GM18907 (cell line): ENCODE results near the gene STAT6.
"Not testable (repeated sequence)": the region's sequence is repeated elsewhere in the genome, so short reads cannot be mapped to it uniquely, and the experiment has no call there.

Experiments
- ATAC-seq: cut with Tn5 transposase; IDR thresholded peaks from one replicate; pipeline ENCODE4 v1.9.1; 2021; ENCODE audit warnings: mild to moderate bottlenecking, moderate library complexity; ENCODE audit not compliant: unreplicated experiment

Gene STAT6

DNA sequence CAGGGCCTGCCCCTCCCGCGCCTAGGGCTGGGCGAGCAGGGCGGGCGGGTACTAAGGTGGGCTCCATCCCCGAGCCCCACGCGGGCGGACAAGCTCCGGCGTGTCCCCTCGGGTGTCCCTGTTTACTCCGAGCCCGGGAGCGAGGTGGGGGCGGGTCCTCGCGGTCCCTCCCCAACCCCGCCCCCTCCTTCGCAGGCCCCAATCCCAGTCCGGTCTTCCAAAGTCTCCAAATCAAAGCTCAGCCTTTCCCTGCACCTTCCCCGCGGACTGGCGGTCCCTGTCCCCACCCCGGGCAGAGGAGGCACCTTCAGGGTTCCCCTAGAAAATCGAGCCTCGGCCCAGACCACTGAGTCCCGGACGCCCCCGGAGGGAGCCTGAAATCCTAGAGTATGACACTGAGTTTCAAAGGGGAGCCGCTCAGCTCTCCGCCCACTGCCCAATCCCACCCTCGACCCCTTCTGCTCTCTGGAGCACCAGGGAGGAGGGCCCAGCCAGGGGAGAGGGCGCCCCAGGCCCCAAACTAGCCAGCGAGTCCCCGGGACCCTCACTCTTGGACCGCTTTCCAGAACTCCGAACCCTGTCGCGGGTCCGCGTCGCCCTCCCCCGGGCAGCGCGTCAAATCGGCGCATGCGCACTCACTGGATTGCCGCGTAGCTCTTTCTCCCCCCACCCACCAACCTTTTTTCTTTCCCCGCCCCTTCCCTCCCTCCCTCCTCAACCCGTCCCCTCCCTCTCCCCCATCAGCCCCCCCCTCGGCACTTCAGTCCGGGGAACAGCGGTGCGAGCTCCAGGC, 16.8 kb upstream of the STAT6 start, which contains the start of gene LRP1:
Gene LRP1 (plus strand): TSS at position 758 of the 793 bp plus-strand sequence. CDS start 482 bp downstream, outside the sequence.
- ATAC-seq = no peak

DNA sequence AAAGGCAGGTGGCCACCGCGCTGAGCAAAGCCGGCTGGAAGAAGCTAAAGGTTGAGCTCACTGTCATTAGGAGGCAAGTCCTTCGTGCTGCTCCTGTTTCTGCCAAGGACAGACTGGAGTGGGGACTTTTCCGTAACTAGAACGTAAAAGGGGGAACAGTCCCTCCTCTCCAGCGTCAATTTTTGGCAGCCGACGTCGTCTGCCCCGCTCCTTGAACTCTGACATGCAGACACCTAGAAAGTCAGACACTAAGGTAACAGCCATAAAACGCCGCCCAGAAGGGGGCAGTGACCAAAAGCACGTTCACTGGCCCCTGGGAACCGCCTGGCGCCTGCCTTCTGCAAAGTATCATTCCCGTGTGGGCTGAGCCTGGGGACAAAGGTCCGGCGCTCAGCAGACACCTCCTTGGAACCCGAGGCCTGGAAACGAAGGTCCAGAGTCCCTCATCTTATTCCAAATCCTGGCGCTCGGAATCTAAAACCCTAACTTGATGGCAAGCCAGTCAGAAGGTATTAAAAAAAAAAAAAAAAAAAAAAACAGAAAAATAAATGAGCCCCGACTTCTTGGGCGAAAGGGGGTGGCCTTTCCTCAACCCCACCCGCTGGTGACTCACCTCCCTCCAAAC, 16.1 kb upstream of the STAT6 start:
- ATAC-seq = no peak

DNA sequence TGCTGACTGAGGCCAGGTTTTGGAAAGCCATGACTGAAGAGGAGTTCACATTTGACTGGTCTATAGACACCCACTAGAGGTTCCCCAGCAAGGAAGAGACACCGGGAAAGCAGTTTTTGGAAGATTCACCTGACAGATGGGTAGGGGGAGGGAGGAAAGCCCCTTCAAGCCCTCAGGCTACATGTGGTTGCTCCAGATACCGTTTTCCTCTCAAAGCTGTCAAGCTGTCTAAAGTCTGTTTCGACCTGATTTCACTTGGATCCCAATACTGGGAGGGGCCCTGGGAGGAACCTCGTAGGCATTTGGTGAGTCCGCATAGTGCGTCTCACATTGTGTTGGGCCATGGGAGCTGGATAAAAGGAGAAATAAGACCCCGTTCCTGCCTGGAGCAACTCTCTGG, 15.4 kb upstream of the STAT6 start:
- no peak for ATAC-seq

DNA sequence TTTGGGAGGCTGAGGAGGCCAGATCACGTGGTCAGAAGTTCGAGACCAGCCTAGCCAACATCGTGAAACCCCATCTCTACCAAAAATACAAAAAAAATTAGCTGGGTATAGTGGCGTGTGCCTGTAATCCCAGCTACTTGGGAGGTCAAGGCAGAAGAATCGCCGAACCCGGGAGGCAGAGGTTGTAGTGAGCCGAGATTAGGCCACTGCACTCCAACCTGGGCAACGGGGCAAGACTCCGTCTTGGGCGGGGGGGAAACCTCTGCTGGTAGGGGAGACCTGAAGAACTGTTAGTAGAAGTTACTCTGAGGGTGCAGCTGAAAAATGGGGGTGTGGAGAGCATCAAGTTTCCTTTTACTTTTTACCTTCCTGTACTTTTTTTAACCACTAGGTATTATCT, 14.9 kb upstream of the STAT6 start:
- no peak for ATAC-seq

DNA sequence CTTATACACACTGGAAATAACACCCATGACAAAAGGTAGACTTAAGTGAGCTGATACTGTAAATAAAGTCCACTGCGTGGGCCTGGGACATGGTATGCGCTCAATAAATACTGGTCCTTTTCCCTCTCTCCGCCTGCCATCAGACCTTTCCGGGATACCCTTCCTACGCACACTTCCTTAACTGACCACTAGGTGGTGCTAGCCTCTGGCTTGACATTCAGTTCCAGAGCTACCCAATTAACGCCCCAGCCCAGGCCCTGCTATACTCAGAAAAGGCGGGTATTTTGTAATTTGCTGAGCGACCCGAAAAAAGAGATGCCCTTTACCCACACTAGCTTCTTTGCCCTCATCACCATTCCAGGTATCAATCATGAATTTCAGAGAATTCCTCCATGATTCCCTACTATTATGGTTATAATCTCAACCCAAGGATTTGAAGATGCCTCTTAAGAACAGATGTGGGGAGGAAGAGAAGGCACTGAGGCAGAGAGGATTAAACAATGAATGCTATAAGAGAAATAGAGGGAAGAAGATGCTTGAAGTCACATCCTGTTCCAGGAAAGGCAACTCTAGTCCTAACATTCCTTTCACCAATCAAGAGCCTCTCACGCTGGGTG, 13.2 kb upstream of the STAT6 start:
- peak; percentile 42 for ATAC-seq

DNA sequence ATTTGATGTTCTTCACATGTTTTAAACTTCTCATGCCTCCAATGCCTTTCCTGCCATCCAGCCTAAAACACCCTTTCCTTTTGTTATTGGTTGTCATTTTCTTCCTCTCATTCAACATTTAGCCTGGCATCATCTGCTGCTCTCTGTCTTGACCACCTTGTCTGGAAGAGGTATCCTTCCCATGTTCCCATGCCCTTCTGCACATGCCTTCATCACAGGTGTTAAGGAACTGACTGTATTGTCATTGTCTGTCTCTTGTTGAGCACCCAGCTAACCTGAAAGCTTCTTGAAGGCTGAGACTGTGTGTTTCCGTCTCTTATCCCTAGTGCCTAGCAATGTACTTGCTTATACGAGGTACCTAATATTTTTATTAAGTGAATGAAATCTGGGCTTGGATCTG, 12.7 kb upstream of the STAT6 start:
- no peak for ATAC-seq

DNA sequence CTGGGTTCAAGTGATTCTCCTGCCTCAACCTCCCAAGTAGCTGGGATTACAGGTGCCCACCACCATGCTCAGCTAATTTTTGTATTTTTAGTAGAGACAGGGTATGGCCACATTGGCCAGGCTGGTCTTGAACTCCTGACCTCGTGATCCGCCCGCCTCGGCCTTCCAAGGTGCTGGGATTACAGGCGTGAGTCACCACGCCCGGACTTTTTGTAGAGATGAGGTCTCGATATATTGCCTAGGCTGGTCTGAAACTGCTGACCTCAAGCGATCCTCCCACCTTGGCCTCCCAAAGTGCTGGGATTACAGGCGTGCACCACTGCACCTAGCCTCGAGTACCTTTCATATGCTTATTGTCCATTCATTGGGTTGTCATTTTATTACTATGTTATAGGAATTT, 9.6 kb upstream of the STAT6 start:
- ATAC-seq = not testable (repeated sequence)

DNA sequence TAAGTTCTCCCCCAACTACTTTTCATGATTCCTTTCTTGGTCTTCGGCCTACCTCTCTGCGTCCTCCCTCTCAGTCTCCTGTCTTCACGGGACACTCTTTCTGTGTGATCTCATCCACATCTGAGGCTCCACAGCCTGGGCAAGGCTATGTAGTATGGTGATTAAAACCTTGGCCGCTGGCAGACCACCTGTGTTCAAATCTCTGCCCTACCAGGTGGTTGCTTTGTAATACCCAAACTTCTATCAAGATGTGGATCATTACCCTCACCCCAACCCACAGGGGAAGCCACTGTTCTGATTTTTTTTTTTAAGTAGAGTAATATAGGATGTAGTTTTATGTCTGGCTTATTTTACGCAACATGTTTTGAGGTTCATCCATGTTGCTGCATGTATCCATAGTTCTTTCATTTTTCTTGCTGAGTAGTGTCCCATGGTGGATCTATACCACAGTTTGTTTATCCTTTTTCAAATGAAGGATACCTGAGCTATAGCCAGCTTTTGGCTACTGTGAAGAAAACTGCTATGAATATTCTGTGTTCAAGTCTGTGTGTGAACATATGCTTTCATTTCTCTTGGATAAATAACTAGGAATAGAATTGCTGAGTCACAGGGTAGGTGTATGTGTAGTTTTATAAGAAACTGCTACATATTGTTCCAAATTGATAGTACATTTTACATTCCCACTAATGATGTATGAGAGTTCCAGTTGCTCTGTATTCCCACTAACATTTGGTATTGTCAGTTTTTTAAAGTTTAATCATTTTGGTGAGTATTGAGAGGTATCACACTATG, 8.3 kb upstream of the STAT6 start:
- ATAC-seq = no peak

DNA sequence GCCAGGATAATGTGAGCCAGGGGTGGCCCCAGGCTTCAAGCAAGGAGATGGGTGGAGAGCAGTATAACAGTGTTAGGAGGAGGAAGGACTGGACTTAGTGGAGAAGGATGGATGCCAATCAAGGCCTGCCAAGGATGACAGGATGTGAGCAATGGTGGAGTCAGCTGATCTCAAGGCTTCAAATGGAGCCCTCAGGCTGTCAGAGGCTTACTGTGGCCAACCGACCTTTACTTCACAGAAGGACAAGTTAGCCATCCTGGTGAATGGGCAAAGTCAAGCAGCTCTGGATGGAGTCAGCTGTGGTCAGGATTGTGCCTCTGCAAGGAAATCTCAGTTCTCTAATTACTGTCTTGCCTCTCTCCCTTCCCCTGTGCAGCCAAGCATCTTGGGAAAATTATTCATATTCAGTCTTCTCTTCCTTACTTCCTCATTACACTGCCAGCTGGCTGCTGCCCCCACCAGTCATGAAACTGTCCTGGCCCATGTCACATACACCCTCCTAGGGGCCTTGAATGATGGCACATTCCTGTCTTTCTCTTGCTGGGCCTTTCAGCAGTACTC, 7.6 kb upstream of the STAT6 start:
- no peak for ATAC-seq

DNA sequence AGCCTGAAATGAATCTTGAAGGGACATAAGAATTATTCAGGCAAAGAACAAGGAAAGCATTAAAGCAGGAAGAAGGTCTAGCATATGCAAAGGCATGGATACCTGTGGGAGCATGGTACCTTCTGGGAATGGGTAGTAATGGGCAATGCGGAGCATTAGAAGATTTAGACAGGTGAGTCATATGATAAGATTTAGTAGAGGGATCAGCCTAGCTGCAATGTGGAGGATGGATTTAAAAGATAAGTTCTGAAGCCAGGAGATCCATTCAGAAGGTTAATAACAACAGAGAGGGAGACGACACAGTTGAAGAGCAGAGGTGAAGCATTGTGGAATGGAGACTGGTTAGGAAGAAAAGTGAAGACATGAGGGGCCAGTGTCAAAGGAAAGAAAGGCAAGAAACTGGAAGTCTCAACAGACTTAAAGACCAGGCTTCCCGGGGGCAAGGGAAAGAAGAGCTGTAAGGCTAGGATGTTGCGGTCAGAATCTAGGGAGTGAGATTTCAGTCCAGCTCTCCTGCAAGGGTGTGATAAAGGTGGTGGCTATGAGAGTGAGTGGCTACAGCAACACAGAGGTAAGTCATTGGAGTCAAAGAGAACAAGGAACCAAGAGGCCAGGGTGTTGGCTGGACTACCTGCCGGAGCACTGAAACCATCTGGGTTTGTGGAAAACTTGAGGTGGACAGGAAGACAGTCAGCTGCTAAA, 5.6 kb upstream of the STAT6 start:
- no peak for ATAC-seq

DNA sequence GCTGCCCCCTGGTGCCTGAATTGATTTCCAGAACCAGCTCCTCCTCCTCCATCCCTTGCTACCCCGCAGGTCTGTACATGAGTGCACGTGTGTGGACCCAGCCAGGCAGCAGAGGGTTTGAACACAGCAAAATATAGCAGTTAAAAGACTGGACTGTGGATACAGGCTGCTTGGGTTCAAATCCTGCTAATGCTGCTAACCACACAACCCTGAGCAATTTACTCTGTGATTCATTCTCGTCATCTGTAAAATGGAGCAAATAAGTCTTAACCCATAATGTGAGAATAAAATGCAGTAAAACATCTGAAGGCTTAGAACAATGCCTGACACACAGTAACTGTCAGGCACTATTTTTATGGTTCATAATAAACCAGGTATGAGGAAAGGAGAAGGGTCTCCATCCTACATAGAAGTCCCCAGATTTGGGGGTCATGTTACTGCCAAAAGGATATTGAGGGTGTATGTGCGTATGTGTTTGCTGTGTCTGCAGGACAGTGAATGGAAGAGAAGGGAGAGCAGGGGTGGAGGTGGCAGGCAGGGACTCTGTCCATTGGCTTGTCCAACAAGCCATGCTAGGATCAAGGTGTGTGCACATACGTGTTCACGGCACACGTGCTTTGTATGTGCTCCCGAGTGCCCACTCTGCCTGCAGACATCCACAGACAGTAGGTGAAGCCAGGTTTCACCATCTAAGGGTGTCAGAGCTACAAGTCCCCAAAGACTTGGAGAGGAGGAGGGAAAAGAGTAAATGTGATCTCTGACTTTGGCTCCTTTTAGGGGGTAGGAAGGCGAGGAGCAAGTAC, 1.5 kb upstream of the STAT6 start:
- peak; percentile 65 for ATAC-seq

DNA sequence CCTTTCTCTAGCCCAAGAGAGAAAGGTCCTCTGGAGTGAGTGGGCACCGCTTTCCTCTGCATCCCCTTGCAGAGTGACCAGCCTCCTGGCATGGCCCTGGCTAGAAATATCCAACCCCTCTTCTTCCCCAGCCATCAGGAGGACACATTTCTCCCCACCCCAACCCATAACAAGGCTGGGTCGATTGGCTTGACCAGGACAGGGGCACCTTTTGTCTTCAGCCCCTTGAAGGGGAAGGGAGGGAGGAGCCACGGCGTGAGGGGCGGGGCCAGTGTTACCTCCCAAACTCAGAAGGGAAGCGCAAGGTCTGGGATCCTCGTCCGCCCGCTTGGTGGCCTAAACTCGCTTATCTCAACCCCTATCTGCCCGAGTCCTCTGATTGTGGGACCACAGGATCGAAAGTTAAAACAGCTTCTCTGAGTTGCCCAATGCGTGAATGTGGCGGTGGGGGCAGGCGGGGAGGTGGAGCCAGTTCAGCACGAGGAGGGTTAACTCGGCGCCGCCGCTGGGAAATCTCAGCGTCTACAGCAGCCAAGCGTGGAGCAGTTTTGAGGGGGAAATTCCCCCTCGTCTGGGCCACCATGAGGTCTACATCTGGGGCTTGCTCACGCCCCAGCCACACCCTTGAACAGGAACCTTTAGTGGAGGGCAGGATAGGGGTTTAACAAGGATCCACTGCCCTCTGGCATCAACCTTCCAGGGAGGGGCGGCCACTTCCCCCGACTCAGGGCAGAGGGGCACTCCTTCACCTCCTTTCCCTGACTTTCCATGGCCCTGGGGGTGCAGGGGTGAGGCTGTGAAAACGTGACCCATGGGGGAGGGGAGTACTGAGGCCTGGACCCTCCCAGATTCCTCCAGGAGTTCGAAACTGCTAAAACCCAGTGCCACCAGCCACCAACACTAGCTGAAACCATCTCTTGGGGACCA, 795 bp downstream of the STAT6 start:
- ATAC-seq = peak; percentile 59

DNA sequence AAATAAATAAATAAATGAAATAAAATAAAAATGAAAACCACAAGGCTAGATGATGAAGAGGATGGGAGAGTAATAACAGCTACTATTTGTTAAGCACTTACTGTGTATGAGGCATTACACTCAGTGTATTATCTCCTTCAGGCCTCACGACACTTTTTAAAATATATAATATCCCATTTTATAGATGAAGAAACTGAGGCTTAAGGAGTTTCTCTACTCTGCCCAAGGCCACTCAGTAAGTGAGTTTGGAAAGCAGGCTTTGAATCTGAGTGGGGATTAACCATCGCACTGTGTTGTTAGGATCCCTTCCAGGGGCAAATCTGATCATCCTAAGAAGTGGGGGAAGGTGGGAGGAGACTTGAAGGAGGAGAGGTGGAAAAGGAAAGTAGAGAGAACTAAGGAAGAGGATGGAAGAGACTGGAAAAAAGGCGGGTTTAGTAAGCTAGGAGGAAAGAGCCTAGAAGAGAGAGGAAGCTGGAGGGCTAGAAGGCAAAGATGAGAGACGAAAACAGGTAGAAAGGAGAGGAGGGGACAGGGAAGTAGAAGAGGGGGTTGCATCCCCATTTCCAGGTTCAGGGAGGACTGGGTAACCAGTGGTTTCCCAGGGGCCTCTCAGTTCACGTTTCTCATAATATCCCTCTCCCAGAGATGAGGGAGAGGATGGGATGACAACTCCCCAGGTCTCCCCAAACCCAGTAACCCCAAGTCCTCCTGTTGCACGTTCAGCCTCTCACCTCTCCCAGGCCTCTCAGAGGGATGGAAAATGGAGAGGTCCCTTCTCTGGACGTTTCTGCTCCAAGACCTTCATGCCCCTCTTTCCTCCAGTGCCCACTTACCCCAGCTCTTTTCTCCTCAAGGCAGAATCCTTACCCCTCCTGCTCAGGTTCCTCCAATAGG, 1.7 kb downstream of the STAT6 start:
- no peak for ATAC-seq

DNA sequence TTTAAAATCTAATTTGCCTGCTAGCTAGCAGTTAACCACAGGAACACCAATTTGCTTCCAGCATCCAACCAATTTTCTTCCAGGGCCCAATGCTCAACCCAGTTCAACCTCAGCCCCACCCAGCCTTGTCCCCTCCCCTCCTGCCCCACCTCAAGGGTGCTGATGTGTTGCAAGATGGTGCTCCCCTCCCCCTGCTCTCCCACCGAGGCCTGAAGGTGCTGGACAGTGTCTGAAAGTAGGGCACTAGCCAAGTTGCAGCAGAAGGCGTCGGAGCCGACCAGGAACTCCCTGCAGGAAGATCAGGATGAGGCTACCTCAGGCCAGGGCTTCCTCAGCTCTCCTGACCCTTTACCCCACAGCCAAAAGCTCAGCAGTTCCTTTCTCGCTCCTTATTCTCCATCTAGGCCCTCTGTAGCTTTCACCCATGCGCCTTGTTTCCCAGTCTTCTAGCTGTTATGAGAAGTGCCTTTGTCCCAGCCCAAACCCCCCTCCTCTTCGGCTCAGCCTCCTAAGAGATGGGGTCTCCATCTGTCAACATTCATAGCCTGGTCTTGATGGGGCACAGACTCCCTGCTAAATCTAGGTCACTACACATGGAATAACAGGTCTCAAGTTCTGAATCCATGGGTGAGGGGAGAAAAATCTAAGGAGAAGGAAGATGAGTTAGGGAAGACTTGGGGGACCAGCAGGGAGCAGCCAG, 3.6 kb downstream of the STAT6 start:
- ATAC-seq = no peak

DNA sequence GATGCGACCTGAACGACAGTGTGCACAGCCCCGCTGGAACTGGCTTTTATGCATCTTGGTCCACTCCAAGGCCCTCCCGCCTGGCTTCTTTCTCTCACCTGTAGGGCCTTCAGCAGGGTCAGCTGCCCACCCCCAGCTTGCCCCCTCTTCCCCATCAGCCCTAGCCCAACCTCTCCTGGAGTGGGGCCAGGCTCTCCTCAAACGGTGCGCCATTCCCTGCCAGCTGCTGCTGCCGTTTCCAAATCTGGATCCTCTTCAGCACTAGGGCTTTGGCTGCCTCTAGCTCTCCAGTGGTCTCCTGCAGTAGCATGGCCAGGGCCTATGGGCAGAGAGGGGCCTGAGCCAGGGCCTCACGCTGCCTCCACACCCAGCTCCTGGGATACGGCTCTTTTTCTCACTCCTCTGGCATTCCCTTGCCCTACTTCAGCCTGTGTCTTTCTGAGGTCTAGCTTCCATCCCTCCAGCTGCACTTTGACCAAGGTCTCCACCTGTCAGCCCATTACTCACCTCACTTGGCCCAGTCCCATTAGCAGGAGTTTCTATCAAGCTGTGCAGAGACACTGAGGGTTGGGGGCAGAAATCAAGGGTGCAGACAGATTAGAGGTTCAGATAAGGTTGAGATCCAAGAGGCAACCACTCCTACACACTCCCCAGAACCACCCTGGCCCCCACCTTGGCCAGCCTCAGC, 5.0 kb downstream of the STAT6 start:
- no peak for ATAC-seq

DNA sequence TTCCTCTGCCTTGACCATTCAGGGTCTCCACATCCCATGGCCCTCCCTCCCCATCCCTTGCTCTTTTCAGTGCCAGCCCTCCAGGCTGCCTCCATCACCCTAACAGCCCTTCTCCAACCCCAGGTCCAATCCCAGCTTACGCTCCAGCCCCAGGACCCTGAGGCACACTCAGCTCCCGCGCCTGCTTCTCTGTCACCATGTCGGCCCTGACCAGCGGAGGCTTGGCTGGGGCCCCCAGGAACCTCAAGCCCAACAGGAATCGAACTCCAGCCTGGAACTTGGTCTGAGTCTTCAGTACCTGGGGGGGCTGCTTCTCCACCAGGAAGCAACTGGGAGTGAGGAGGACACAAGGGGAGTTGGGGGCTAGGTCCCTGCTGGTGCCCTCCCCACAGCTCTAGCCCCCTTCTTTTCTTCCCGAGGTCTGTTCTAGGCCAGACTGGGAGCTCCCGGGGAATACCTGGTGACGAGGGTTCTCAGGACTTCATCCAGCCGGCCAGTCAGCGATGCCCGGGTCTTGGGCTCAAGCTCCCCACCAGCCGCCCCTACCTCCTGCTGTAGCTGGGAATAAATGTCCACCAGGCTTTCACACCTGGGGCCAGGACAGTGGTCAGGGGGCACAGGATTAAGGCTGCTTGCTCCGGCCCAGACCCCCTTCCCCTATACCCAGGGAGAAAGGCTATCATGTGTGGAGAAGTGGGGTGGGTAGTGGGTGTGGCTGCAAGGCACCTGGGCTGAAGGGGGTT, 6.0 kb downstream of the STAT6 start:
- no peak for ATAC-seq
